ENCODE measurements around the gene SPECC1.
"Not testable (repeated sequence)": the region's sequence is repeated elsewhere in the genome, so short reads cannot be mapped to it uniquely, and the experiment has no call there.

The SPECC1 gene

DNA sequence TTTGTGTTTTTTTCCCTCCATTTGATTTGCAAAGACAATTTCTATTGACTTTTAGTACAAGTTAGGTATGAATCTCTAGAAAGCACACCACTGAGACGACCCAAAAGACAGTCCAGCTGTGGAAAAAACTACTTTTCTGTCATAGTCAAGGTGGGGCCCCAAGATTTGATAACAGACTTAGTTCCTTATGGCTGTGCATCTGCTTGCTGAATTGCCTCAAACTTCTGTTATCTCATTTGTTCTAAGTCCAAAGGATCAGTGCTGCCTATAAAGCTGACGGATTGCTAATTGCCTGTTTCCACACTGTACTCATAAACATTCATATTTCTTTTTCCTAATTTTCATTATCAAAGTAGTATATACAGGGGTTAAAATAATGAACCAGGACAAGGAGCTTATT lies 180.8 kb downstream of the SPECC1 start:
- Histone ChIP-seq H4K20me1 (ENCODE audit: insufficient read depth, low read length) (no peaks in the 10 kb centered on the region), H3K9me2 (ENCODE audit: low read depth, low read length) (no peaks in the 10 kb centered on the region), H3K4me2 (ENCODE audit: low read length) (no peak overlapping the region), H3K9me3 (ENCODE audit: low read length) (peaks cover 4% of the 10 kb centered on the region; the same call in 1 of the 2 replicates), H3K79me2 (ENCODE audit: insufficient read depth, low read length) (no peaks in the 10 kb centered on the region), H3K36me3 (ENCODE audit: insufficient read depth, low read length) (no peaks in the 10 kb centered on the region), H2AFZ (ENCODE audit: low read length) (no peak overlapping the region), H3K27ac (ENCODE audit: low read depth, low read length, poor library complexity, severe bottlenecking) (no peak overlapping the region), H3K4me1 (ENCODE audit: insufficient read depth, low read length, severe bottlenecking) (no peaks in the 10 kb centered on the region), H3K9ac (ENCODE audit: low read length) (no peak overlapping the region), H3F3A (ENCODE audit: insufficient read depth, low read length) (no peaks in the 10 kb centered on the region), H3K27me3 (ENCODE audit: insufficient read depth, low read length) (no peaks in the 10 kb centered on the region), H3K4me3 (ENCODE audit: low read depth, low read length, poor library complexity, severe bottlenecking) (no peak overlapping the region)
- TF ChIP-seq, protein P1, sequence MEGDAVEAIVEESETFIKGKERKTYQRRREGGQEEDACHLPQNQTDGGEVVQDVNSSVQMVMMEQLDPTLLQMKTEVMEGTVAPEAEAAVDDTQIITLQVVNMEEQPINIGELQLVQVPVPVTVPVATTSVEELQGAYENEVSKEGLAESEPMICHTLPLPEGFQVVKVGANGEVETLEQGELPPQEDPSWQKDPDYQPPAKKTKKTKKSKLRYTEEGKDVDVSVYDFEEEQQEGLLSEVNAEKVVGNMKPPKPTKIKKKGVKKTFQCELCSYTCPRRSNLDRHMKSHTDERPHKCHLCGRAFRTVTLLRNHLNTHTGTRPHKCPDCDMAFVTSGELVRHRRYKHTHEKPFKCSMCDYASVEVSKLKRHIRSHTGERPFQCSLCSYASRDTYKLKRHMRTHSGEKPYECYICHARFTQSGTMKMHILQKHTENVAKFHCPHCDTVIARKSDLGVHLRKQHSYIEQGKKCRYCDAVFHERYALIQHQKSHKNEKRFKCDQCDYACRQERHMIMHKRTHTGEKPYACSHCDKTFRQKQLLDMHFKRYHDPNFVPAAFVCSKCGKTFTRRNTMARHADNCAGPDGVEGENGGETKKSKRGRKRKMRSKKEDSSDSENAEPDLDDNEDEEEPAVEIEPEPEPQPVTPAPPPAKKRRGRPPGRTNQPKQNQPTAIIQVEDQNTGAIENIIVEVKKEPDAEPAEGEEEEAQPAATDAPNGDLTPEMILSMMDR (IDR thresholded peaks at IDR 0.05; ENCODE audit: low read length), result no peak
- TF ChIP-seq EZH2 (IDR thresholded peaks at IDR 0.05; ENCODE audit: borderline replicate concordance, low read length), result no peak

DNA sequence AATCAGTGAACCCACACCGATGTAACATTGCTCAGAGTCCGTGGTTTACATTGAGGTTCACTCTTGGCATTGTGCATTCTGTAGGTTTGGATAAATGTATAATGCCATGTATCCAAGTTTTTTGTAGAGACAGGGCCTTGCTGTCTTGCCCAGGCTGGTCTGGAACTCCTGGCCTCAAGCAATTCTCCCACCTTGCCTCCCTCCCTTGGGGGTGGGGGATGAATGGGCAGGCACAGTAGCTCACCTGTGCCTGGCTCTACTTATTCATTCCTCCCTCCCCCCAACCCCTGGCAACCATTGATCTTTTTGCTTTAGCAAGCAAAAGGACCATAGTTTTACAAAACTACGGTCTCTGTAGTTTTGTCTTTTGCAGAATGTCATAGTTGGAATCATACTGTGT lies 181.4 kb downstream of the SPECC1 start:
- Histone ChIP-seq H3K9me2 (ENCODE audit: low read depth, low read length) (no peaks in the 10 kb centered on the region), H3K27me3 (ENCODE audit: insufficient read depth, low read length) (no peaks in the 10 kb centered on the region), H3K9me3 (ENCODE audit: low read length) (peaks cover 5% of the 10 kb centered on the region; the same call in 1 of the 2 replicates), H3K4me2 (ENCODE audit: low read length) (no peak overlapping the region), H3K36me3 (ENCODE audit: insufficient read depth, low read length) (no peaks in the 10 kb centered on the region), H4K20me1 (ENCODE audit: insufficient read depth, low read length) (no peaks in the 10 kb centered on the region), H3F3A (ENCODE audit: insufficient read depth, low read length) (no peaks in the 10 kb centered on the region), H3K9ac (ENCODE audit: low read length) (no peak overlapping the region), H3K27ac (ENCODE audit: low read depth, low read length, poor library complexity, severe bottlenecking) (no peak overlapping the region), H3K4me1 (ENCODE audit: insufficient read depth, low read length, severe bottlenecking) (no peaks in the 10 kb centered on the region), H2AFZ (ENCODE audit: low read length) (no peak overlapping the region), H3K4me3 (ENCODE audit: low read depth, low read length, poor library complexity, severe bottlenecking) (no peak overlapping the region), H3K79me2 (ENCODE audit: insufficient read depth, low read length) (no peaks in the 10 kb centered on the region)
- TF ChIP-seq, protein P1 (IDR thresholded peaks at IDR 0.05; ENCODE audit: low read length), result no peak
- no peak for TF ChIP-seq EZH2 (IDR thresholded peaks at IDR 0.05; ENCODE audit: borderline replicate concordance, low read length)

DNA sequence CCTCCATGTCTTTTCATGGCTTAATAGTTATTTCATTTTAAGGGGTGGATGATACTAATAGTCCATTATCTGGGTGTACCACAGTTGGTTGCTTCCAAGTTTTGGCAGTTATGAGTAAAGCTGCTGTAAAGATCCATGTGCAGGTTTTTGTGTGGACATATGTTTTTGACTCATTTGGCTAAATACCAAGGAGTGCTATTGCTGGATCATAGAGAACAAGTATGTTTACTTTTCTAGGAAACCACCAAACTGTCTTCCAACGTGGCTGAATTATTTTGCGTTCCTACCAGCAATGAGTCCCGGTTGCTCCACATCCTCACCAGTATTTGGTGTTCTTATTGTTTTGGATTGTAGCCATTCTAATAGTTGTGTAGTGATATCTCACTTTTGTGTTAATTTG lies 181.9 kb downstream of the SPECC1 start:
- H3K9me2 ChIP-seq (ENCODE audit: low read depth, low read length), result no peaks in the 10 kb centered on the region
- H3K4me3 ChIP-seq (ENCODE audit: low read depth, low read length, poor library complexity, severe bottlenecking), result no peak overlapping the region
- H3K4me2 ChIP-seq (ENCODE audit: low read length), result no peak overlapping the region
- H3K27ac ChIP-seq (ENCODE audit: low read depth, low read length, poor library complexity, severe bottlenecking), result no peak overlapping the region
- peaks cover 6% of the 10 kb centered on the region; the same call in 1 of the 2 replicates for H3K9me3 ChIP-seq (ENCODE audit: low read length)
- H2AFZ ChIP-seq (ENCODE audit: low read length), result no peak overlapping the region
- no peak overlapping the region for H3K9ac ChIP-seq (ENCODE audit: low read length)
- no peaks in the 10 kb centered on the region for H4K20me1 ChIP-seq (ENCODE audit: insufficient read depth, low read length)
- H3K79me2 ChIP-seq (ENCODE audit: insufficient read depth, low read length), result no peaks in the 10 kb centered on the region
- TF ChIP-seq EZH2 (IDR thresholded peaks at IDR 0.05; ENCODE audit: borderline replicate concordance, low read length), result no peak
- TF ChIP-seq, protein P1 (IDR thresholded peaks at IDR 0.05; ENCODE audit: low read length), result no peak
- H3F3A ChIP-seq (ENCODE audit: insufficient read depth, low read length), result no peaks in the 10 kb centered on the region
- H3K36me3 ChIP-seq (ENCODE audit: insufficient read depth, low read length), result no peaks in the 10 kb centered on the region
- H3K27me3 ChIP-seq (ENCODE audit: insufficient read depth, low read length), result no peaks in the 10 kb centered on the region
- H3K4me1 ChIP-seq (ENCODE audit: insufficient read depth, low read length, severe bottlenecking), result no peaks in the 10 kb centered on the region

DNA sequence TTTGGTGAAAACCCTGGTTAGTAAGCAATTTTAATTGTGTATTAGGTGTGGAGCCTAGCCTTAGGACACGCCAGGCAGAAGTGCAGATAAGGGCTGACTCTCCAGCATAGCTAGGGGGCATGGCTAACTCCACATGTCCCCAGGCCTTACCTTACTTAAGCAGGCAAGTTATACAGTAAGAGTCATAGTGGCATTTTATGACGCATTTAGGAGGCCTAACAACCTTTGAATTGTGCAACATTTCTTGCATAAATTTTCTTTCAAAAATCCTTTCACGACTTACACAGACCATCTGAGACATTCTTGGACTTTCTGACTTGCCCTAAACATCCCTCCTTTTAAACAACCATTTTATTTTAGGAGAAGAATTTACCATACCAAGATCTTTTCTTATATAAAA lies 187.1 kb downstream of the SPECC1 start:
- H3K79me2 ChIP-seq (ENCODE audit: insufficient read depth, low read length); H3F3A ChIP-seq (ENCODE audit: insufficient read depth, low read length); H3K4me3 ChIP-seq (ENCODE audit: low read depth, low read length, poor library complexity, severe bottlenecking): not testable (repeated sequence)

More for the DNA sequence above, 187.1 kb downstream of the SPECC1 start:
- H3K9me2 ChIP-seq (ENCODE audit: low read depth, low read length); H3K4me1 ChIP-seq (ENCODE audit: insufficient read depth, low read length, severe bottlenecking); H3K9ac ChIP-seq (ENCODE audit: low read length); H3K27ac ChIP-seq (ENCODE audit: low read depth, low read length, poor library complexity, severe bottlenecking); H3K36me3 ChIP-seq (ENCODE audit: insufficient read depth, low read length); H4K20me1 ChIP-seq (ENCODE audit: insufficient read depth, low read length); H3K4me2 ChIP-seq (ENCODE audit: low read length); H2AFZ ChIP-seq (ENCODE audit: low read length); H3K27me3 ChIP-seq (ENCODE audit: insufficient read depth, low read length): not testable (repeated sequence)
- H3K9me3 ChIP-seq (ENCODE audit: low read length), result peaks cover 11% of the 10 kb centered on the region; the same call in 1 of the 2 replicates

Measured in OCI-LY1 (cell line).